H1 (cell line): ENCODE results near the gene WDR33. TPM values are rescaled to one million over a fixed set of nuclear protein-coding genes. Genes with fewer than 3 reads are reported as not detected.

Source experiments
- ASH2L ChIP-seq: fragments of 200-600, 300-600 bp; sonication (generic); IDR thresholded peaks from one replicate; pipeline ENCODE4 v1.7.1; 2017; ENCODE audit warnings: low read length
- CBX8 ChIP-seq: fragments of 300-800, 300-1000 bp; sonication (generic); IDR thresholded peaks from 2 replicates; pipeline ENCODE4 v1.7.1; 2016; ENCODE audit warnings: low read depth, low read length, borderline replicate concordance
- CEBPB ChIP-seq: IDR thresholded peaks from 2 replicates; pipeline ENCODE4 v1.6.1; 2012; ENCODE audit warnings: low read depth, low read length
- JUND ChIP-seq: IDR thresholded peaks from 2 replicates; pipeline ENCODE4 v1.6.1; 2011; ENCODE audit warnings: mild to moderate bottlenecking, improper control_type of control experiment, low read length
- KDM1A ChIP-seq: fragments of 200-600, 300-600 bp; sonication (generic); IDR thresholded peaks from 2 replicates; pipeline ENCODE4 v1.7.1; 2016; ENCODE audit warnings: mild to moderate bottlenecking, low read length, borderline replicate concordance
- KDM4A ChIP-seq: IDR thresholded peaks from one replicate; pipeline ENCODE4 v1.7.1; 2012; ENCODE audit warnings: low read depth, mild to moderate bottlenecking, moderate library complexity, low read length, inconsistent platforms; ENCODE audit not compliant: severe bottlenecking
- RBBP5 ChIP-seq: IDR thresholded peaks from 2 replicates; pipeline ENCODE4 v1.7.1; 2012; ENCODE audit warnings: low read depth, mild to moderate bottlenecking, inconsistent platforms, low read length, moderate library complexity, borderline replicate concordance
- RFX5 ChIP-seq: IDR thresholded peaks from 2 replicates; pipeline ENCODE4 v1.6.1; 2011; ENCODE audit warnings: low read depth, low read length, improper control_type of control experiment, borderline replicate concordance
- SIRT6 ChIP-seq: IDR thresholded peaks from one replicate; pipeline ENCODE4 v1.7.1; 2012; ENCODE audit warnings: low read length, inconsistent platforms
- SP1 ChIP-seq: IDR thresholded peaks from 2 replicates; pipeline ENCODE4 v1.6.1; 2011; ENCODE audit warnings: low read depth, low read length
- ZNF274 ChIP-seq: IDR thresholded peaks from 2 replicates; pipeline ENCODE4 v1.7.0; 2012; ENCODE audit warnings: low read length, borderline replicate concordance; ENCODE audit errors: extremely low read depth
- polyA plus RNA-seq, 7 experiments: library from polyadenylated mRNA; depleted of rRNA in 3 of 7; stranded (reverse) in 5 of 7; unstranded in 2 of 7; fragments of >200 nt in 5 of 7; fragments of 200-250 nt in 2 of 7; gene quantifications; 1 replicate in 5 of 7; 2 replicates in 1 of 7; 4 replicates in 1 of 7; pipeline versions ENCODE4 v1.2.1 to v1.2.3, GENCODE V29; 2011 to 2013; ENCODE audit warnings: missing spikeins in 2 of 7, mixed read lengths in 2 of 7
- total RNA-seq: library from RNA; stranded (reverse); fragmentation: NEBNext Ultra II Directional; extraction: Animal tissue kit (Norgen Biotek cat#: 25700); gene quantifications from 2 replicates; pipeline ENCODE4 v1.2.1, GENCODE V29; 2021
- TF ChIP-seq, protein P1 (sequence below): fragments of 300-600 bp; sonication (generic); IDR thresholded peaks from 2 replicates; pipeline ENCODE4 v1.7.1; 2012; ENCODE audit warnings: low read length, moderate library complexity, mild to moderate bottlenecking, inconsistent platforms; ENCODE audit not compliant: insufficient replicate concordance
- TF ChIP-seq, protein P2 (sequence below): IDR thresholded peaks from 2 replicates; pipeline ENCODE4 v1.6.1; 2012; ENCODE audit warnings: inconsistent platforms

WDR33 gene
- total and polyA plus RNA-seq, 2 of the 8 experiments (the other 6 are each of a cell fraction or from before 2014, with no cell fraction given): 18.1 to 82.7 TPM

GRCh38 chr2:127844973-127845372, 34.0 kb upstream of the WDR33 start (continued):
- TF ChIP-seq, protein P1, sequence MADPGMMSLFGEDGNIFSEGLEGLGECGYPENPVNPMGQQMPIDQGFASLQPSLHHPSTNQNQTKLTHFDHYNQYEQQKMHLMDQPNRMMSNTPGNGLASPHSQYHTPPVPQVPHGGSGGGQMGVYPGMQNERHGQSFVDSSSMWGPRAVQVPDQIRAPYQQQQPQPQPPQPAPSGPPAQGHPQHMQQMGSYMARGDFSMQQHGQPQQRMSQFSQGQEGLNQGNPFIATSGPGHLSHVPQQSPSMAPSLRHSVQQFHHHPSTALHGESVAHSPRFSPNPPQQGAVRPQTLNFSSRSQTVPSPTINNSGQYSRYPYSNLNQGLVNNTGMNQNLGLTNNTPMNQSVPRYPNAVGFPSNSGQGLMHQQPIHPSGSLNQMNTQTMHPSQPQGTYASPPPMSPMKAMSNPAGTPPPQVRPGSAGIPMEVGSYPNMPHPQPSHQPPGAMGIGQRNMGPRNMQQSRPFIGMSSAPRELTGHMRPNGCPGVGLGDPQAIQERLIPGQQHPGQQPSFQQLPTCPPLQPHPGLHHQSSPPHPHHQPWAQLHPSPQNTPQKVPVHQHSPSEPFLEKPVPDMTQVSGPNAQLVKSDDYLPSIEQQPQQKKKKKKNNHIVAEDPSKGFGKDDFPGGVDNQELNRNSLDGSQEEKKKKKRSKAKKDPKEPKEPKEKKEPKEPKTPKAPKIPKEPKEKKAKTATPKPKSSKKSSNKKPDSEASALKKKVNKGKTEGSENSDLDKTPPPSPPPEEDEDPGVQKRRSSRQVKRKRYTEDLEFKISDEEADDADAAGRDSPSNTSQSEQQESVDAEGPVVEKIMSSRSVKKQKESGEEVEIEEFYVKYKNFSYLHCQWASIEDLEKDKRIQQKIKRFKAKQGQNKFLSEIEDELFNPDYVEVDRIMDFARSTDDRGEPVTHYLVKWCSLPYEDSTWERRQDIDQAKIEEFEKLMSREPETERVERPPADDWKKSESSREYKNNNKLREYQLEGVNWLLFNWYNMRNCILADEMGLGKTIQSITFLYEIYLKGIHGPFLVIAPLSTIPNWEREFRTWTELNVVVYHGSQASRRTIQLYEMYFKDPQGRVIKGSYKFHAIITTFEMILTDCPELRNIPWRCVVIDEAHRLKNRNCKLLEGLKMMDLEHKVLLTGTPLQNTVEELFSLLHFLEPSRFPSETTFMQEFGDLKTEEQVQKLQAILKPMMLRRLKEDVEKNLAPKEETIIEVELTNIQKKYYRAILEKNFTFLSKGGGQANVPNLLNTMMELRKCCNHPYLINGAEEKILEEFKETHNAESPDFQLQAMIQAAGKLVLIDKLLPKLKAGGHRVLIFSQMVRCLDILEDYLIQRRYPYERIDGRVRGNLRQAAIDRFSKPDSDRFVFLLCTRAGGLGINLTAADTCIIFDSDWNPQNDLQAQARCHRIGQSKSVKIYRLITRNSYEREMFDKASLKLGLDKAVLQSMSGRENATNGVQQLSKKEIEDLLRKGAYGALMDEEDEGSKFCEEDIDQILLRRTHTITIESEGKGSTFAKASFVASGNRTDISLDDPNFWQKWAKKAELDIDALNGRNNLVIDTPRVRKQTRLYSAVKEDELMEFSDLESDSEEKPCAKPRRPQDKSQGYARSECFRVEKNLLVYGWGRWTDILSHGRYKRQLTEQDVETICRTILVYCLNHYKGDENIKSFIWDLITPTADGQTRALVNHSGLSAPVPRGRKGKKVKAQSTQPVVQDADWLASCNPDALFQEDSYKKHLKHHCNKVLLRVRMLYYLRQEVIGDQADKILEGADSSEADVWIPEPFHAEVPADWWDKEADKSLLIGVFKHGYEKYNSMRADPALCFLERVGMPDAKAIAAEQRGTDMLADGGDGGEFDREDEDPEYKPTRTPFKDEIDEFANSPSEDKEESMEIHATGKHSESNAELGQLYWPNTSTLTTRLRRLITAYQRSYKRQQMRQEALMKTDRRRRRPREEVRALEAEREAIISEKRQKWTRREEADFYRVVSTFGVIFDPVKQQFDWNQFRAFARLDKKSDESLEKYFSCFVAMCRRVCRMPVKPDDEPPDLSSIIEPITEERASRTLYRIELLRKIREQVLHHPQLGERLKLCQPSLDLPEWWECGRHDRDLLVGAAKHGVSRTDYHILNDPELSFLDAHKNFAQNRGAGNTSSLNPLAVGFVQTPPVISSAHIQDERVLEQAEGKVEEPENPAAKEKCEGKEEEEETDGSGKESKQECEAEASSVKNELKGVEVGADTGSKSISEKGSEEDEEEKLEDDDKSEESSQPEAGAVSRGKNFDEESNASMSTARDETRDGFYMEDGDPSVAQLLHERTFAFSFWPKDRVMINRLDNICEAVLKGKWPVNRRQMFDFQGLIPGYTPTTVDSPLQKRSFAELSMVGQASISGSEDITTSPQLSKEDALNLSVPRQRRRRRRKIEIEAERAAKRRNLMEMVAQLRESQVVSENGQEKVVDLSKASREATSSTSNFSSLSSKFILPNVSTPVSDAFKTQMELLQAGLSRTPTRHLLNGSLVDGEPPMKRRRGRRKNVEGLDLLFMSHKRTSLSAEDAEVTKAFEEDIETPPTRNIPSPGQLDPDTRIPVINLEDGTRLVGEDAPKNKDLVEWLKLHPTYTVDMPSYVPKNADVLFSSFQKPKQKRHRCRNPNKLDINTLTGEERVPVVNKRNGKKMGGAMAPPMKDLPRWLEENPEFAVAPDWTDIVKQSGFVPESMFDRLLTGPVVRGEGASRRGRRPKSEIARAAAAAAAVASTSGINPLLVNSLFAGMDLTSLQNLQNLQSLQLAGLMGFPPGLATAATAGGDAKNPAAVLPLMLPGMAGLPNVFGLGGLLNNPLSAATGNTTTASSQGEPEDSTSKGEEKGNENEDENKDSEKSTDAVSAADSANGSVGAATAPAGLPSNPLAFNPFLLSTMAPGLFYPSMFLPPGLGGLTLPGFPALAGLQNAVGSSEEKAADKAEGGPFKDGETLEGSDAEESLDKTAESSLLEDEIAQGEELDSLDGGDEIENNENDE: no peak
- TF ChIP-seq JUND (no peak), CBX8 (no peak), KDM1A (no peak), KDM4A (no peak), RBBP5 (no peak), SIRT6 (no peak), ASH2L (no peak), SP1 (no peak), ZNF274 (no peak), CEBPB (no peak), RFX5 (no peak)
- TF ChIP-seq, protein P2, sequence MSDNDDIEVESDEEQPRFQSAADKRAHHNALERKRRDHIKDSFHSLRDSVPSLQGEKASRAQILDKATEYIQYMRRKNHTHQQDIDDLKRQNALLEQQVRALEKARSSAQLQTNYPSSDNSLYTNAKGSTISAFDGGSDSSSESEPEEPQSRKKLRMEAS: no peak
